Activated CD4-positive, alpha-beta memory T cell treated with anti-CD3 and anti-CD28 coated beads for 36 hours (primary cell): Measurements from ENCODE around the gene A3GALT2. TPM values are rescaled to one million over a fixed set of nuclear protein-coding genes. Genes with fewer than 3 reads are reported as not detected.
A peak's percentile ranks its signal among the peaks of the same experiment; 100 is the strongest.

Source experiments
- CTCF ChIA-PET: fragments of 350-600 bp; sonication (Branson Sonifier 250); formaldehyde crosslinking; loops from one replicate; lab custom pipeline; 2021; ENCODE audit warnings: antibody characterized with exemption, inconsistent platforms; lab: Charles Lee
- POLR2A ChIA-PET: fragments of 350-600 bp; sonication (Branson Sonifier 250); formaldehyde crosslinking; loops from one replicate; lab custom pipeline; 2021; ENCODE audit warnings: antibody characterized with exemption; lab: Charles Lee
- DNase-seq: peaks from one replicate; pipeline ENCODE4 v3.0.0-alpha.2; 2020
- H3K27ac Mint-ChIP-seq: one replicate; pipeline ENCODE4 v1.8.0; 2021; ENCODE audit warnings: mixed read lengths
- H3K27me3 Mint-ChIP-seq: one replicate; pipeline ENCODE4 v1.8.0; 2021; ENCODE audit warnings: mixed read lengths
- H3K36me3 Mint-ChIP-seq: one replicate; pipeline ENCODE4 v1.8.0; 2021; ENCODE audit warnings: mixed read lengths
- H3K4me1 Mint-ChIP-seq: one replicate; pipeline ENCODE4 v1.8.0; 2021; ENCODE audit warnings: low read depth, mixed read lengths
- H3K4me3 Mint-ChIP-seq: one replicate; pipeline ENCODE4 v1.8.0; 2021; ENCODE audit warnings: mild to moderate bottlenecking, mixed read lengths
- H3K9me3 Mint-ChIP-seq: one replicate; pipeline ENCODE4 v1.8.0; 2021; ENCODE audit warnings: mixed read lengths
- intact Hi-C: fragments of 100-400 bp; cut with micrococcal nuclease; formaldehyde crosslinking; loops from one replicate; pipeline ENCODE4 v1.15.1; 2023
- microRNA-seq: library from miRNA; unstranded; fragments of <30 nt; microRNA quantifications from one replicate; pipeline ENCODE4 v1.2.0, GENCODE V29; 2022; ENCODE audit warnings: borderline number of aligned reads, borderline microRNAs expressed, borderline replicate concordance
- total RNA-seq, 2 experiments: library from RNA; stranded (reverse); gene quantifications; one replicate each; pipeline ENCODE4 v1.2.3, GENCODE V29; 2021

The A3GALT2 gene
- total RNA-seq, 2 experiments from 2014 or later: not detected

DNA sequence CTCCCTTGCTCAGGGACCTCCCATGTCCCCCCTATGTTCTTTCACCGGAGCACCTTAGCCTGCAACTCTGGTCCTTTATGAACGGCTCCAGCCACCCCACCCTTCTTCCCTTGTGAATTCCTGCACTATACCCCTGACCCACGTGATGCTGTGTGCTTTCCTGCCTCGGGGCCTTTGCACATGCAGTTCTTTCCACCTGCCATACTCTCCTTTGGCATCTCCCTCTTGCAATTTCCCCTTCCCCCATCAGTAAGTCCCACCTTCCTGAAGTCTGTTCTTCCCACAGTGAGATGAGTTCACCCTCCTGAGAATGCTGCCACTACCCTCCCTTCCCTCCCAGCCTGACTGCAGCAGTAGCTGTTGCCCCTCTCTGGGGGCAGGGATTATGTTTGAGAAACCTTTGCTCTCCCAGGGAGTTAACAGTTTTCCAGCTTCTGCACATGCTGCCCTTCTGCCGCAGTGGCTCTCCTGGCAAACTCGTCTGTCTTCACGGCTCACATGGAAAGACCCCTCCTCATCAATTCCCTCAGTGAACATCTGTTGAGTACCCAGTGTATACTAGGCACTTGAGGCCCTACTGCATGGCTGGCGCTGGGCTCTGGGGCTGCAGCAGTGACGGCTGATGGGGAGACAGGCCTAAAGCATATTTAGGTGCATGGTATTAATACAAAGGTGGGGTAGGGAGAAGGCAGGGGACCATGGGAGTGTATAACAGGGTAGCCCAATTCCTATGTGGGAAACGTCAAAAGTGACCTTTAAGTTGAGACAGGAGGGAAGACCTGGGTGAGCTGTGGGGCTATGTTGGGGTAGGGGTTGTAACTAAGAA is 54.9 kb downstream of the A3GALT2 start:
- CTCF ChIA-PET: interaction anchor here (1.1 kb wide), 1 partner anchor 29 kb away, joined by 4 read pairs; no protein-coding TSS in a partner anchor
- POLR2A ChIA-PET: no interaction called here
- intact Hi-C loops: no loop called here
- no peaks in the 10 kb centered on the region for H3K9me3 Mint-ChIP-seq
- no peak overlapping the region for H3K27ac Mint-ChIP-seq
- no peaks in the 10 kb centered on the region for H3K36me3 Mint-ChIP-seq
- H3K27me3 Mint-ChIP-seq: no peaks in the 10 kb centered on the region
- H3K4me3 Mint-ChIP-seq: no peak overlapping the region
- DNase-seq: no peak
- peaks cover 6% of the 10 kb centered on the region for H3K4me1 Mint-ChIP-seq

DNA sequence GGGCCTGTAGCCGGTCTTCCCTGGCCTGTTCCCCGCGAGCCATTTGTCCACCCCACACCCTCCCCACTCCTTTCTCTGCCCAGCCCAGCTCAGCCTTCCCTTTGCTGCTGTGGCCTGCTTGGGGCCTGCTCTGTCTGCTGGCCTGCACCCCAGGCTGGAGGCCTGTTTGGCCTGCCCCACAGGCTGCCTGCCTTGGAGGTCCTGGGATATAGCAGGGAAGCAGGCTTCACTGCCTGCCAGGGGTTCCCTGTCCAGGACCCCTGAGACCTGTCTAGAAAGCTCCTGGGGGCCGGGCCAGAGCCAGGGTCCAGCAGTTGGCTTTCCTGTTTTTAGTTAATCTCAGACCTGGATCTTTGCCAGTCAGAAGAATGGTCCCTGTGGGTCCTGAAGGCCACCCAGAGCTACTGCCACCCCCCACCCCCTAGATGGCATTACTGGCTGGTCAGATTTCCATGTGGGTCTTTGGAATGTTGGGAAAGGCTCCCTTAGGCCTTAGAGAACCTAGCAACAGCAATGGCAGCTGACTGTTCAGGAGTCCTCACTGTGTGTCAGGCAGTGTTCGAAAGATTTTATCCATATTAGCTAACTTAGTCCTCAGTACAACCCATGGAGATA is 56.9 kb downstream of the A3GALT2 start:
- DNase-seq: no peak
- no peaks in the 10 kb centered on the region for H3K9me3 Mint-ChIP-seq
- POLR2A ChIA-PET: no interaction called here
- CTCF ChIA-PET: no interaction called here
- H3K4me1 Mint-ChIP-seq: peaks cover 21% of the 10 kb centered on the region
- intact Hi-C loops: no loop called here
- no peak overlapping the region for H3K4me3 Mint-ChIP-seq
- H3K27me3 Mint-ChIP-seq: no peaks in the 10 kb centered on the region
- no peaks in the 10 kb centered on the region for H3K36me3 Mint-ChIP-seq
- no peak overlapping the region for H3K27ac Mint-ChIP-seq

DNA sequence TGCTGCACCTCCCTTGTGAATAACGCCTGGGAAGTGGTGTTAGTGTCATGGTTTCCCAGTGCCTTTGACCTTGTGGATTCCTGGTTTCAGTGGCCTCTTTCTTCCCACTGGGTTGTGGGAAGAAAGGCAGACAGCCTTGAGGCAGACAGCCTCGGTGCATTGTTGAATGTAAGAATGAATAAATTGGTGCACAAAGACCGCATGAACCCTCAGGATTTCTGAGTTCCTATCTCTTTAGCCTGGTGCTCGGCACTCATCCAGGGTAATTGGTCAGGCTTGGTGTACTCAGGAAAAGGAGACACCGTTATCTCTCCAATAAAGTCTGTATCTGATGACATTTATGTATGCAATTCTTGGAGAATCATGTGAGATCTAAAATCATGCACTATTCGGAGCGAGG is 59.6 kb downstream of the A3GALT2 start:
- no peaks in the 10 kb centered on the region for H3K9me3 Mint-ChIP-seq
- ChIA-PET CTCF (no interaction called here), POLR2A (no interaction called here)
- H3K27ac Mint-ChIP-seq: no peak overlapping the region
- intact Hi-C loops: no loop called here
- H3K4me1 Mint-ChIP-seq: peaks cover 38% of the 10 kb centered on the region
- H3K36me3 Mint-ChIP-seq: peaks cover 3% of the 10 kb centered on the region
- H3K4me3 Mint-ChIP-seq: no peak overlapping the region
- no peaks in the 10 kb centered on the region for H3K27me3 Mint-ChIP-seq
- no peak for DNase-seq

DNA sequence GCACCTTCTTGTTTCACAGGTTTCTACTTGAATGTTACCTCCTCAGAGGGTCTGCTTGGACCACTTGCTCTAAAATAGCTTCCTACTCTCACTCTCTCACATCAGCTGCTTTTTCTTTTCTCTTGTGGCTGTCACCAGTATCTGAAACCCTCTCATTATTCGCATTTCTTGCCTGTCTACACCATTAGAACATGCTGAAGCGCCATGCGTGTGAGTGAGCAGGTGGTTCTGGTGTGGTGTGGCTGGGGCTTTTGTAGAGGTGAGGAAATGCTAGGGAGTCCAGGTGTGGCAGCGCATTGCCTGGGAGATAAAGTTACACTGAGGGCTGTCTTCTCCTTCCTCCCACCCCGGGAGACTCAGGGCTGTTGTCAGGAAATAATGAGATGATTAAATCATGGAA is 60.5 kb downstream of the A3GALT2 start:
- intact Hi-C loops: no loop called here
- no peak for DNase-seq
- POLR2A ChIA-PET: no interaction called here
- peak overlapping the region; percentile 11 for H3K27ac Mint-ChIP-seq
- H3K36me3 Mint-ChIP-seq: peaks cover 3% of the 10 kb centered on the region
- no peaks in the 10 kb centered on the region for H3K27me3 Mint-ChIP-seq
- peaks cover 38% of the 10 kb centered on the region for H3K4me1 Mint-ChIP-seq
- CTCF ChIA-PET: interaction anchor here (0.8 to 1.3 kb wide), 2 partner anchors 38 to 133 kb away, joined by 3 read pairs; no protein-coding TSS in a partner anchor
- H3K4me3 Mint-ChIP-seq: no peak overlapping the region
- H3K9me3 Mint-ChIP-seq: no peaks in the 10 kb centered on the region

DNA sequence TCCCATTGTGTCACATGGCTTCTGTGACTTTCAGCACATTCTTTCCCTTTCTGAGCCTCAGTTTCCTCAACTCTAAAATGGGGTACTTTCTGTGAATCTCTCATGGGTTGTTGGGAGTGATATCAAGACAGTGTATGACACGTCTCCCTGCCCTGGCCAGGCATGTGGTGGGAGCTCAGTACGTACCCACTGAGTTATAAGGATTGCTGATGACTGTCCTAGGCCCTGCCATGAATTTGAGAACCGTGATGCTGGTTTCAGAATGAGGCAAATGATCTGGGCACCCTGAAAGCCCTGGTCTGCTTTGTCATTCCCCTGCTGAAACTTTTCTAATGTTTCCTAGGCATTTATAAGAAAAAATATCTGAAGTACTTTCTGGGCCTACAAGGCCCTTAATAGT is 61.0 kb downstream of the A3GALT2 start:
- no peaks in the 10 kb centered on the region for H3K9me3 Mint-ChIP-seq
- intact Hi-C loops: loop anchor here (2.0 to 5.0 kb wide), 2 partner anchors 87 to 133 kb away; no protein-coding TSS in a partner anchor

DNA sequence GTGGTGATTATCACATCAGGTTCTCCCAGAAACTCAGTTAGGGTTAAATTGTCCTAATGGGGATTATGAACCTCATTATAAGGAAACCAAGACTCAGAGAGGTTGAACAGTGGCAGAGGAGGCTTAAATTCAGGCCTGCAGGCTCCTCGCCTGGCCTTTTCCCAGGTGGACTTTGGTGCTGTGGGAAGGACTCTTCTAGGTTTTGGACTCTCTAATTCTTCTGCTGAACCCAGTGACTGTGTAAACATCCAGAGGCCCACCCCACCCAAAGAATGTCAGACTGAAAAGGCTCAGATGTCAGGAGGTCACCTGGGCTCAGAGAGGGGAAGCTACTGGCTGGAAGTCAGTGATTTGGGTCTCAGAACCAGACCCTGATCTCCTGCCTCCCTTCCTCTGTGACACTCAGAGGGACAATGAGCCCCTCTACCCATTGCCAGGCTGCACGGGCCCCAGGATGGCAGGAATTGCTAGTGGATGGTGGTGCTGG is 62.1 kb downstream of the A3GALT2 start:
- Mint-ChIP-seq H3K27me3 (no peaks in the 10 kb centered on the region), H3K4me3 (no peak overlapping the region), H3K27ac (no peak overlapping the region), H3K36me3 (peaks cover 3% of the 10 kb centered on the region), H3K4me1 (peaks cover 38% of the 10 kb centered on the region), H3K9me3 (no peaks in the 10 kb centered on the region)
- intact Hi-C loops: loop anchor here (2.0 to 5.0 kb wide), 2 partner anchors 88 to 132 kb away; no protein-coding TSS in a partner anchor
- ChIA-PET CTCF (no interaction called here), POLR2A (no interaction called here)
- DNase-seq: no peak

More for the DNA sequence above, 61.0 kb downstream of the A3GALT2 start:
- Mint-ChIP-seq H3K4me3 (no peak overlapping the region), H3K27ac (no peak overlapping the region), H3K36me3 (peaks cover 3% of the 10 kb centered on the region), H3K4me1 (peaks cover 38% of the 10 kb centered on the region), H3K27me3 (no peaks in the 10 kb centered on the region)
- DNase-seq: peak; percentile 48
- CTCF ChIA-PET: interaction anchor here (0.8 to 1.3 kb wide), 2 partner anchors 38 to 133 kb away, joined by 3 read pairs; no protein-coding TSS in a partner anchor
- POLR2A ChIA-PET: no interaction called here

DNA sequence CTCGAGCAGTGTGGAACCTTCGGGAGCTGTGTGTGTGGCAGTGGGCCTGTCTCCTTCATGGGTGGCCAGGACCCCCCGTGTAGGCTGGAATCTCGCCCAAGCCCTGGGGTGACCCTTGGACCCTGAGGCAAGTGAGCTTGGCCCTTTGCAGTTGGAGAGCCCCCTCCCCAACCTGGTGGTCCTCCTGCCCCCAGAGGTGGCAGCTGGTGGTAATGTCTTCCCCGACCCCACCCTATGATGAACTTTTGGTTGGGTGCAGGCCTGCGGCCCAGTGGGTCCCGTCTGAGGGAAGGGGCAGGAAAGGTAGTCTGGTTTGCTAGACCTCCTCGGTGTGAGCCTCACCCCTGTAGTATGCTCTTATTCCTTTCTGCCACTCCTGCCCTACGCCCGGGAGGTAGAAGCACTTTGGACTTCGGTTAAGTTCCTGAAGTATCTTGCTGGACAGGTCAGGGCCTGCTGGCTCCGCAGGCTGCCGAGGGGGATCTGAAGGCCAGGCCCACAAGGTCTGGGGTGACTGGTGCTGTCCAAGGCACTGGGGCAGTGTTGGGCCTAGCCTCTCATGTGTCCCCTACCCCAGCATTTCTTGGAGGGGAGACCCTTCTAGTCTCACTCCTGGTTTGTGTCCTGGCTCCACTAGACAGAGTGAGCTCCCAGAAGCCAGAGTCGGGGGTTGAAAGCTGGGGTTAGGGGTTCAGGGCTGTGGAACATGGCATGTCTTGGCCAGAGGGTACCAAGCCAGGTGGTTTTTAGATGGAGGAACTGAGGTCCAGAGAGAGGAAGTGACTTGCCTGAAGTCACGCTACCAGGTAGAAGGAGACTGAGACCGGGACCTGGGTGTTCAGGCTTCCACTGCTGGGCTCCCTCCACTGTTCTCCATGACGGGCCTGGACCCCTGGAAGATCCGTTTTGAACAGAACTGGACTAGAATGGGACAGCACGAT is 62.9 kb downstream of the A3GALT2 start:
- Mint-ChIP-seq H3K4me1 (peaks cover 38% of the 10 kb centered on the region), H3K27ac (peak overlapping the region; percentile 96), H3K9me3 (no peaks in the 10 kb centered on the region), H3K36me3 (peaks cover 3% of the 10 kb centered on the region), H3K27me3 (no peaks in the 10 kb centered on the region), H3K4me3 (peak overlapping the region; percentile 98)
- no peak for DNase-seq
- ChIA-PET POLR2A (interaction anchor here (0.6 to 1.0 kb wide), 3 partner anchors 11 to 131 kb away, joined by 3 to 5 read pairs (median 4); partner anchors contain the start of gene TRIM62), CTCF (interaction anchor here (0.9 to 1.3 kb wide), 3 partner anchors 37 to 213 kb away, joined by 3 to 7 read pairs (median 3); partner anchors contain the start of gene ZSCAN20)
- intact Hi-C loops: loop anchor here (2.0 to 5.0 kb wide), 3 partner anchors 77 to 131 kb away; no protein-coding TSS in a partner anchor

DNA sequence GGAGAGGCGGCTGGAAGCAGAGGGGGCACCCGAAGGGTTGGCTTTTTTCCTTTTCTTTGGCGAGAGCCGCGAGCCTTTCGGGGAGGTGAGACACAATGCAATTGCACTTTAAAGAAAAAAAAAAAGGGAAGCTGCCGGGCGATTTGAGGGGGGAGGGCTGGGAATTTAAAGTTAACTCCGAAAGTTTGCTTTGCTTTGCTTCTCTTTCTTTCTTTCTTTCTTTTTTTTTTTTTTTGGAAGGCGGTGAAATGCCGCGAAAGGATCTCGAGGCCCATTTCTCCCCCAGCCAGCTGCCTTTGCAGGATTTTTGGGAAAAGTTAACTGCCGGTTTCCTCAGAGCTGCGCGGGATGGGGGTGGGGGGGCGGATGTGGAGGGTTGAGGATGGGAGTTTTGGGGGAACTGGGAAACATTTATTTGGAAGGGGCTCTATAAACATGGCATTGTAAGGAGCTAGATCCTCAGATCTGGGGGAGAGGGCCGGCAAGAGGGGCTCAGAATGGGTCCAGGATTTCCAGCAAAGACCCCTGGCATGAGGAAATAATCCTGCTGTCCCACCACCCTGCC is 63.6 kb downstream of the A3GALT2 start:
- no peak for DNase-seq
- H3K9me3 Mint-ChIP-seq: no peaks in the 10 kb centered on the region
- H3K36me3 Mint-ChIP-seq: peaks cover 3% of the 10 kb centered on the region
- H3K27ac Mint-ChIP-seq: peak overlapping the region; percentile 96
- H3K4me1 Mint-ChIP-seq: peaks cover 38% of the 10 kb centered on the region
- intact Hi-C loops: loop anchor here (2.0 to 5.0 kb wide), 2 partner anchors 76 to 90 kb away; no protein-coding TSS in a partner anchor
- CTCF ChIA-PET: interaction anchor here (0.9 to 1.3 kb wide), 3 partner anchors 38 to 214 kb away, joined by 3 to 7 read pairs (median 3); partner anchors contain the start of gene ZSCAN20
- POLR2A ChIA-PET: interaction anchor here (0.6 to 1.0 kb wide), 3 partner anchors 12 to 130 kb away, joined by 3 to 5 read pairs (median 4); partner anchors contain the start of gene TRIM62
- H3K4me3 Mint-ChIP-seq: peak overlapping the region; percentile 98
- no peaks in the 10 kb centered on the region for H3K27me3 Mint-ChIP-seq

Small RNA genes within 50 kb of the gene (microRNA-seq; reads per million reads assigned to microRNA genes)
- gene MIR3605: 5.9 reads per million, percentile 20 among the genes with 10 or more reads in this experiment

Other genes starting within 250 kb of the A3GALT2 start
- 1 to 10 TPM; 2.5 to 2.9 TPM for gene AZIN2, start 239.9 kb downstream of the A3GALT2 start, total RNA-seq
- 1 to 10 TPM; 3.6 to 3.9 TPM for gene TRIM62, start 139.1 kb downstream of the A3GALT2 start, total RNA-seq
- 10 to 100 TPM in 1 of 2 experiments, 1 to 10 TPM in 1; 8.7 to 12.9 TPM for gene ZNF362, start 64.6 kb downstream of the A3GALT2 start, total RNA-seq
- 10 to 100 TPM; 21.4 to 22.5 TPM for gene PHC2, start 110.0 kb upstream of the A3GALT2 start, total RNA-seq
- gene ZSCAN20, start 151.5 kb upstream of the A3GALT2 start, total RNA-seq: 1 to 10 TPM; 3.8 to 4.1 TPM